ENCODE measurements around the gene SLC7A6OS. TPM values are rescaled to one million over a fixed set of nuclear protein-coding genes. Genes with fewer than 3 reads are reported as not detected.

Gene SLC7A6OS
- total and polyA plus RNA-seq, 2 experiments from 2014 or later = 16.4 to 17.9 TPM

- H3K4me1 Mint-ChIP-seq = no peaks in the 10 kb centered on the region
- H3K4me1 ChIP-seq (ENCODE audit: insufficient read depth) = no peaks in the 10 kb centered on the region
- H3K27ac Mint-ChIP-seq = no peak overlapping the region
- no peak overlapping the region for H3K27ac ChIP-seq (ENCODE audit: low read depth)
- no peaks in the 10 kb centered on the region for H3K9me2 ChIP-seq (ENCODE audit: insufficient read depth)
- H4K20me1 ChIP-seq (replicated peaks; ENCODE audit: insufficient read depth) = peaks cover 6% of the 10 kb centered on the region; the same call in 1 of the 2 replicates
- H3K79me2 ChIP-seq (replicated peaks; ENCODE audit: insufficient read depth) = no peaks in the 10 kb centered on the region
- no peak overlapping the region for H3K4me3 Mint-ChIP-seq
- H3K27me3 Mint-ChIP-seq (ENCODE audit: insufficient read depth, low read depth, poor library complexity) = no peaks in the 10 kb centered on the region
- peaks cover 5% of the 10 kb centered on the region; the same call in 1 of the 2 replicates for H3F3A ChIP-seq (replicated peaks; ENCODE audit: low read depth)
- H3K4me2 ChIP-seq = no peak overlapping the region
- H3K36me3 Mint-ChIP-seq (ENCODE audit: low read depth) = peaks cover 26% of the 10 kb centered on the region
- H3K4me3 ChIP-seq = no peak overlapping the region
- no peaks in the 10 kb centered on the region; the same call in 2 of the 3 replicates for H3K9me3 Mint-ChIP-seq
- ATAC-seq (no peak), DNase-seq (ENCODE audit: low spot score) (no peak)
- no peaks in the 10 kb centered on the region for H3K36me3 ChIP-seq (ENCODE audit: insufficient read depth)
- TF ChIP-seq STAT1 (IDR thresholded peaks at IDR 0.05; ENCODE audit: unreplicated experiment) (no peak), ZNF114 (CRISPR knock-in tag; IDR thresholded peaks at IDR 0.05) (no peak), JUNB (IDR thresholded peaks at IDR 0.05; ENCODE audit: unreplicated experiment) (no peak), CREB1 (CRISPR knock-in tag; IDR thresholded peaks at IDR 0.05; ENCODE audit: low read depth) (no peak), ZNF331 (CRISPR knock-in tag; IDR thresholded peaks at IDR 0.05; ENCODE audit: low read depth) (no peak), POLR2AphosphoS5 (IDR thresholded peaks at IDR 0.05; ENCODE audit: low read depth) (no peak), ETS1 (IDR thresholded peaks at IDR 0.05) (no peak), EZH2 (IDR thresholded peaks at IDR 0.05; ENCODE audit: low read depth, unreplicated experiment) (no peak), ZNF462 (CRISPR knock-in tag; IDR thresholded peaks at IDR 0.05) (no peak), EZH2phosphoT487 (IDR thresholded peaks at IDR 0.05; ENCODE audit: unreplicated experiment) (no peak), NANOG (IDR thresholded peaks at IDR 0.05; ENCODE audit: borderline replicate concordance) (no peak), CTCF (conservative IDR thresholded peaks at IDR 0.05; ENCODE audit: low read depth in 2 of 2) (no peak), REST (IDR thresholded peaks at IDR 0.05; ENCODE audit: unreplicated experiment) (no peak)
- no peaks in the 10 kb centered on the region for H3K27me3 ChIP-seq (ENCODE audit: insufficient read depth)
- H2AFZ ChIP-seq = no peak overlapping the region
These were observed 29.2 kb downstream of the SLC7A6OS start for GRCh38 chr16:68281368-68282063.
